ENCODE measurements around the gene SDHAF3. TPM values are rescaled to one million over a fixed set of nuclear protein-coding genes. Genes with fewer than 3 reads are reported as not detected.
A peak's percentile ranks its signal among the peaks of the same experiment; 100 is the strongest.

The SDHAF3 gene
- total and polyA plus RNA-seq, 2 of the 8 experiments (the other 6 are each of a cell fraction or from before 2014, with no cell fraction given), result 12.0 to 31.3 TPM

GRCh38 chr7:97204821-97205220 lies 87.3 kb downstream of the SDHAF3 start:
- Histone ChIP-seq H3K27me3 (replicated peaks in 1 of 4; ENCODE audit: control insufficient read depth in 3 of 4, extremely low read depth in 1 of 4, insufficient read depth in 3 of 4, low read length in 3 of 4) (no peaks in the 10 kb centered on the region), H3K18ac (ENCODE audit: extremely low read depth, low read length) (no peak overlapping the region), H3K9me3 (ENCODE audit: insufficient read depth in 2 of 2, low read depth in 1 of 2, low read length in 1 of 2) (no peaks in the 10 kb centered on the region), H3K4me3 (ENCODE audit: extremely low read depth in 1 of 4, insufficient read depth in 2 of 4, low read depth in 3 of 4, low read length in 4 of 4) (no peak overlapping the region), H3K23ac (ENCODE audit: insufficient read length) (no peak overlapping the region), H3K9ac (replicated peaks in 1 of 4; ENCODE audit: extremely low read depth in 1 of 4, low read depth in 3 of 4, low read length in 3 of 4) (no peak overlapping the region), H2BK5ac (ENCODE audit: low read depth, low read length) (no peak overlapping the region), H2BK20ac (ENCODE audit: low read length) (no peak overlapping the region), H3K4ac (replicated peaks; ENCODE audit: insufficient read length, low read depth, low read length) (no peak overlapping the region), H3K14ac (ENCODE audit: insufficient read length) (no peak overlapping the region), H3K27ac (ENCODE audit: low read depth, low read length) (no peak overlapping the region), H3K56ac (replicated peaks; ENCODE audit: insufficient read length, low read depth, low read length) (no peak overlapping the region), H3K23me2 (ENCODE audit: low read depth, low read length) (no peaks in the 10 kb centered on the region), H2BK120ac (replicated peaks; ENCODE audit: low read depth, low read length) (no peak overlapping the region), H3K4me1 (replicated peaks in 1 of 4; ENCODE audit: control insufficient read depth in 3 of 4, insufficient read depth in 4 of 4, low read length in 3 of 4) (no peaks in the 10 kb centered on the region), H4K91ac (replicated peaks; ENCODE audit: insufficient read length, low read length) (no peak overlapping the region), H3K79me1 (ENCODE audit: low read depth, low read length) (no peaks in the 10 kb centered on the region), H4K5ac (ENCODE audit: insufficient read length, low read depth, low read length) (no peak overlapping the region), H2BK12ac (ENCODE audit: low read depth, low read length) (no peak overlapping the region), H3K4me2 (ENCODE audit: insufficient read depth in 1 of 2, low read depth in 2 of 2, low read length in 2 of 2) (no peak overlapping the region), H4K20me1 (replicated peaks in 1 of 2; ENCODE audit: control insufficient read depth in 1 of 2, insufficient read depth in 2 of 2, low read length in 2 of 2) (no peaks in the 10 kb centered on the region), H3K36me3 (ENCODE audit: control insufficient read depth in 2 of 4, insufficient read depth in 4 of 4, low read length in 3 of 4) (no peaks in the 10 kb centered on the region), H3K79me2 (ENCODE audit: control insufficient read depth in 1 of 2, insufficient read depth in 2 of 2, low read length in 2 of 2) (no peaks in the 10 kb centered on the region), H4K8ac (ENCODE audit: extremely low read depth, insufficient read depth, low read length) (no peak overlapping the region), H2AFZ (ENCODE audit: low read length) (0 out of 2 replicates have a peak overlapping the region, but pooled peaks have one; percentile 19), H2AK5ac (ENCODE audit: low read depth, low read length) (no peak overlapping the region), H2BK15ac (ENCODE audit: low read length) (no peak overlapping the region)
- ChIA-PET CTCF (ENCODE audit: partially characterized antibody) (interaction anchor here (1.2 kb wide), 1 partner anchor 631 kb away, joined by 3 read pairs; no protein-coding TSS in a partner anchor), POLR2A (ENCODE audit: partially characterized antibody) (interaction anchor here (0.6 kb wide), 1 partner anchor 221 kb away, joined by 3 read pairs; no protein-coding TSS in a partner anchor)
- no peak for DNase-seq (ENCODE audit: low read depth in 1 of 2, low spot score in 2 of 2)
- TF ChIP-seq, protein P1, sequence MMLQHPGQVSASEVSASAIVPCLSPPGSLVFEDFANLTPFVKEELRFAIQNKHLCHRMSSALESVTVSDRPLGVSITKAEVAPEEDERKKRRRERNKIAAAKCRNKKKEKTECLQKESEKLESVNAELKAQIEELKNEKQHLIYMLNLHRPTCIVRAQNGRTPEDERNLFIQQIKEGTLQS (IDR thresholded peaks at IDR 0.05; ENCODE audit: insufficient read depth, low read depth, low read length), result no peak
- TF ChIP-seq KDM1A (IDR thresholded peaks at IDR 0.05; ENCODE audit: borderline replicate concordance, low read length) (no peak), JUND (IDR thresholded peaks at IDR 0.05; ENCODE audit: low read length) (no peak), CTBP2 (IDR thresholded peaks at IDR 0.05; ENCODE audit: borderline replicate concordance, insufficient read depth, insufficient read length, low read length) (no peak), E2F6 (IDR thresholded peaks at IDR 0.05) (no peak), KDM5A (IDR thresholded peaks at IDR 0.05; ENCODE audit: low read length) (no peak), RBBP5 (IDR thresholded peaks at IDR 0.05; ENCODE audit: borderline replicate concordance, low read depth, low read length) (no peak), SUZ12 (IDR thresholded peaks at IDR 0.05; ENCODE audit: low read length) (no peak), RFX5 (IDR thresholded peaks at IDR 0.05; ENCODE audit: borderline replicate concordance, low read depth, low read length) (no peak)
- no peak for FAIRE-seq
- 95% methylated on average over 3 of the region's 3 CpGs; no CpG with 5 or more reads in 1 of the 2 experiments for WGBS, 2 experiments (ENCODE audit: extremely low coverage in 1 of 2, insufficient coverage in 1 of 2, insufficient read length in 1 of 2, insufficient replicate concordance in 2 of 2, low coverage in 1 of 2, low lambda C conversion rate in 2 of 2, missing lambda C conversion rate in 1 of 2)

Data from H1 (cell line).